ENCODE results near the gene RBFOX2.

RBFOX2 gene

GRCh38 chr22:35993048-35993714 lies 35.4 kb downstream of the RBFOX2 start:
- no peak overlapping the region for H3K4me3 ChIP-seq (ENCODE audit: low read depth, low read length)
- TF ChIP-seq CTCF (IDR thresholded peaks at IDR 0.05; ENCODE audit: insufficient read depth, low read depth, low read length, missing control alignments) = no peak
- DNase-seq (ENCODE audit: low read depth) = no peak

GRCh38 chr22:35991168-35991567 lies 37.5 kb downstream of the RBFOX2 start:
- no peak for TF ChIP-seq CTCF (IDR thresholded peaks at IDR 0.05; ENCODE audit: insufficient read depth, low read depth, low read length, missing control alignments)
- DNase-seq (ENCODE audit: low read depth) = no peak
- H3K4me3 ChIP-seq (ENCODE audit: low read depth, low read length) = no peak overlapping the region

- H3K4me3 ChIP-seq (ENCODE audit: low read depth, low read length) = no peak overlapping the region
- no peak for DNase-seq (ENCODE audit: low read depth)
- TF ChIP-seq CTCF (IDR thresholded peaks at IDR 0.05; ENCODE audit: insufficient read depth, low read depth, low read length, missing control alignments) = no peak
Observed at GRCh38 chr22:35988030-35988429, 40.6 kb downstream of the RBFOX2 start.

GRCh38 chr22:35987487-35987886 lies 41.1 kb downstream of the RBFOX2 start:
- no peak overlapping the region for H3K4me3 ChIP-seq (ENCODE audit: low read depth, low read length)
- no peak for TF ChIP-seq CTCF (IDR thresholded peaks at IDR 0.05; ENCODE audit: insufficient read depth, low read depth, low read length, missing control alignments)
- no peak for DNase-seq (ENCODE audit: low read depth)

GRCh38 chr22:35986088-35986487 lies 42.5 kb downstream of the RBFOX2 start:
- DNase-seq (ENCODE audit: low read depth) = no peak
- H3K4me3 ChIP-seq (ENCODE audit: low read depth, low read length) = no peak overlapping the region
- no peak for TF ChIP-seq CTCF (IDR thresholded peaks at IDR 0.05; ENCODE audit: insufficient read depth, low read depth, low read length, missing control alignments)

GRCh38 chr22:35985371-35985770 lies 43.3 kb downstream of the RBFOX2 start:
- no peak overlapping the region for H3K4me3 ChIP-seq (ENCODE audit: low read depth, low read length)
- no peak for DNase-seq (ENCODE audit: low read depth)
- TF ChIP-seq CTCF (IDR thresholded peaks at IDR 0.05; ENCODE audit: insufficient read depth, low read depth, low read length, missing control alignments) = no peak
